CD4-positive, alpha-beta memory T cell (primary cell): ENCODE data around the gene SETBP1. TPM values are rescaled to one million over a fixed set of nuclear protein-coding genes. Genes with fewer than 3 reads are reported as not detected.
A peak's percentile ranks its signal among the peaks of the same experiment; 100 is the strongest.

Experiments used
- CTCF ChIA-PET: fragments of 350-600 bp; sonication (Branson Sonifier 250); formaldehyde crosslinking; loops from one replicate; lab custom pipeline; 2021; ENCODE audit warnings: inconsistent platforms; ENCODE audit not compliant: partially characterized antibody; lab: Charles Lee
- POLR2A ChIA-PET: fragments of 350-600 bp; sonication (Branson Sonifier 250); formaldehyde crosslinking; loops from one replicate; lab custom pipeline; 2021; ENCODE audit not compliant: partially characterized antibody; lab: Charles Lee
- DNase-seq, 5 donors: peaks; one replicate each; pipeline versions ENCODE4 v3.0.0 to v3.0.0-alpha.2; 2020 to 2022; ENCODE audit warnings: mixed read lengths in 1 of 5
- H3K27ac ChIP-seq: one replicate; pipeline ENCODE4 v1.7.0; 2013; ENCODE audit warnings: low read depth, low read length
- H3K27me3 ChIP-seq: 2 replicates; pipeline ENCODE4 v1.7.0; 2013; ENCODE audit warnings: mild to moderate bottlenecking, low read length, moderate library complexity; ENCODE audit not compliant: insufficient read depth
- H3K36me3 ChIP-seq: 2 replicates; pipeline ENCODE4 v1.7.0; 2013; ENCODE audit warnings: mild to moderate bottlenecking, low read length, moderate library complexity; ENCODE audit not compliant: insufficient read depth
- H3K4me1 ChIP-seq: 2 replicates; pipeline ENCODE4 v1.7.0; 2013; ENCODE audit warnings: mild to moderate bottlenecking, low read length, moderate library complexity; ENCODE audit not compliant: insufficient read depth
- H3K4me3 ChIP-seq, 2 donors: one replicate each; pipeline ENCODE4 v1.7.0; 2013; ENCODE audit warnings: low read length in 2 of 2, mild to moderate bottlenecking in 1 of 2
- H3K9me3 ChIP-seq, 2 donors: one replicate each; pipeline ENCODE4 v1.7.0; 2013; ENCODE audit warnings: low read length in 2 of 2, control low read depth in 1 of 2; ENCODE audit not compliant: control insufficient read depth in 1 of 2
- H3K27ac Mint-ChIP-seq, 7 donors: one replicate each; pipeline ENCODE4 v1.8.0; 2020 to 2021; ENCODE audit warnings: mixed read lengths in 7 of 7, mild to moderate bottlenecking in 6 of 7, inconsistent platforms in 3 of 7, moderate library complexity in 3 of 7
- H3K27me3 Mint-ChIP-seq, 2 donors: one replicate each; pipeline ENCODE4 v1.8.0; 2020 to 2021; ENCODE audit warnings: mixed read lengths in 2 of 2
- H3K36me3 Mint-ChIP-seq, 2 donors: one replicate each; pipeline ENCODE4 v1.8.0; 2020 to 2021; ENCODE audit warnings: mixed read lengths in 2 of 2, inconsistent platforms in 1 of 2, mild to moderate bottlenecking in 1 of 2
- H3K4me1 Mint-ChIP-seq, 4 donors: one replicate each; pipeline ENCODE4 v1.8.0; 2020 to 2021; ENCODE audit warnings: mixed read lengths in 4 of 4, mild to moderate bottlenecking in 1 of 4
- H3K4me3 Mint-ChIP-seq, 8 donors: one replicate each; pipeline ENCODE4 v1.8.0; 2020 to 2021; ENCODE audit warnings: mixed read lengths in 8 of 8, mild to moderate bottlenecking in 7 of 8, moderate library complexity in 6 of 8, inconsistent platforms in 3 of 8
- H3K9me3 Mint-ChIP-seq, 8 donors: one replicate each; pipeline ENCODE4 v1.8.0; 2020 to 2021; ENCODE audit warnings: mixed read lengths in 8 of 8, mild to moderate bottlenecking in 5 of 8, inconsistent platforms in 3 of 8, moderate library complexity in 1 of 8
- intact Hi-C: fragments of 100-400 bp; cut with micrococcal nuclease; formaldehyde crosslinking; loops from one replicate; pipeline ENCODE4 v1.15.1; 2023
- polyA plus RNA-seq, 2 donors: library from polyadenylated mRNA; unstranded; fragments of 300-500 nt; fragmentation: Illumina TruSeq; gene quantifications; one replicate each; pipeline ENCODE4 v1.2.3, GENCODE V29; 2021
- total RNA-seq, 2 experiments: library from RNA; stranded (reverse); gene quantifications; one replicate each; pipeline ENCODE4 v1.2.3, GENCODE V29; 2021

Gene SETBP1
- total and polyA plus RNA-seq, 4 experiments from 2014 or later, result 0.03 to 0.21 (median 0.09) TPM; not detected in 1

- H3K27ac Mint-ChIP-seq, result no peak overlapping the region
- Histone ChIP-seq H3K36me3 (no peaks in the 10 kb centered on the region), H3K27ac (no peak overlapping the region), H3K9me3 (no peaks in the 10 kb centered on the region), H3K4me1 (no peaks in the 10 kb centered on the region), H3K4me3 (no peak overlapping the region), H3K27me3 (no peaks in the 10 kb centered on the region)
- peaks cover 0 to 4% of the 10 kb centered on the region in 2 donors for H3K27me3 Mint-ChIP-seq
- intact Hi-C loops, result no loop called here
- H3K4me3 Mint-ChIP-seq, result no peak overlapping the region
- H3K9me3 Mint-ChIP-seq, result peaks cover 0 to 2% (median 0%) of the 10 kb centered on the region in 8 donors
- H3K4me1 Mint-ChIP-seq, result no peaks in the 10 kb centered on the region
- H3K36me3 Mint-ChIP-seq, result no peaks in the 10 kb centered on the region
- DNase-seq, result no peak
- ChIA-PET CTCF (no interaction called here), POLR2A (no interaction called here)
Observed at GRCh38 chr18:45034179-45034578, 353.5 kb downstream of the SETBP1 start.

- ChIA-PET CTCF (no interaction called here), POLR2A (no interaction called here)
- peaks cover 0 to 2% of the 10 kb centered on the region in 2 donors for H3K27me3 Mint-ChIP-seq
- no peak overlapping the region for H3K27ac Mint-ChIP-seq
- Histone ChIP-seq H3K9me3 (no peaks in the 10 kb centered on the region), H3K4me3 (no peak overlapping the region), H3K36me3 (no peaks in the 10 kb centered on the region), H3K27ac (no peak overlapping the region), H3K27me3 (no peaks in the 10 kb centered on the region), H3K4me1 (no peaks in the 10 kb centered on the region)
- DNase-seq, result no peak
- intact Hi-C loops, result no loop called here
- H3K4me3 Mint-ChIP-seq, result no peak overlapping the region
- no peaks in the 10 kb centered on the region for H3K9me3 Mint-ChIP-seq
- H3K4me1 Mint-ChIP-seq, result no peaks in the 10 kb centered on the region
- H3K36me3 Mint-ChIP-seq, result no peaks in the 10 kb centered on the region
Observed at GRCh38 chr18:45037618-45038017, 356.9 kb downstream of the SETBP1 start.

- Histone ChIP-seq H3K27me3 (no peaks in the 10 kb centered on the region), H3K27ac (no peak overlapping the region), H3K4me1 (no peaks in the 10 kb centered on the region), H3K36me3 (no peaks in the 10 kb centered on the region), H3K4me3 (no peak overlapping the region), H3K9me3 (no peaks in the 10 kb centered on the region)
- Mint-ChIP-seq H3K9me3 (no peaks in the 10 kb centered on the region), H3K36me3 (no peaks in the 10 kb centered on the region), H3K27me3 (peaks cover 0 to 2% of the 10 kb centered on the region in 2 donors), H3K4me1 (no peaks in the 10 kb centered on the region), H3K4me3 (no peak overlapping the region), H3K27ac (peak overlapping the region in 1 of 7 donors; percentile 32)
- ChIA-PET POLR2A (no interaction called here), CTCF (no interaction called here)
- no peak for DNase-seq
- intact Hi-C loops, result no loop called here
Observed at GRCh38 chr18:45039376-45039775, 358.7 kb downstream of the SETBP1 start.

- Mint-ChIP-seq H3K4me1 (no peaks in the 10 kb centered on the region), H3K36me3 (no peaks in the 10 kb centered on the region), H3K9me3 (no peaks in the 10 kb centered on the region), H3K27ac (no peak overlapping the region), H3K4me3 (no peak overlapping the region), H3K27me3 (peaks cover 0 to 2% of the 10 kb centered on the region in 2 donors)
- intact Hi-C loops, result no loop called here
- no peaks in the 10 kb centered on the region for H3K36me3 ChIP-seq
- ChIA-PET POLR2A (no interaction called here), CTCF (no interaction called here)
- no peaks in the 10 kb centered on the region for H3K9me3 ChIP-seq
- no peak overlapping the region for H3K27ac ChIP-seq
- H3K4me1 ChIP-seq, result no peaks in the 10 kb centered on the region
- H3K4me3 ChIP-seq, result no peak overlapping the region
- no peak for DNase-seq
- H3K27me3 ChIP-seq, result no peaks in the 10 kb centered on the region
Observed at GRCh38 chr18:45040879-45041278, 360.2 kb downstream of the SETBP1 start.

GRCh38 chr18:45044787-45045186, 364.1 kb downstream of the SETBP1 start:
- Mint-ChIP-seq H3K36me3 (no peaks in the 10 kb centered on the region), H3K27ac (no peak overlapping the region), H3K4me1 (no peaks in the 10 kb centered on the region), H3K9me3 (no peaks in the 10 kb centered on the region), H3K4me3 (no peak overlapping the region), H3K27me3 (no peaks in the 10 kb centered on the region)
- DNase-seq, result no peak
- ChIA-PET CTCF (no interaction called here), POLR2A (no interaction called here)
- Histone ChIP-seq H3K4me3 (no peak overlapping the region), H3K36me3 (no peaks in the 10 kb centered on the region), H3K9me3 (no peaks in the 10 kb centered on the region), H3K27me3 (no peaks in the 10 kb centered on the region), H3K27ac (no peak overlapping the region), H3K4me1 (no peaks in the 10 kb centered on the region)
- intact Hi-C loops, result no loop called here

- CTCF ChIA-PET, result no interaction called here
- POLR2A ChIA-PET, result no interaction called here
- H3K36me3 ChIP-seq, result no peaks in the 10 kb centered on the region
- Mint-ChIP-seq H3K4me3 (no peak overlapping the region), H3K4me1 (no peaks in the 10 kb centered on the region), H3K27ac (no peak overlapping the region), H3K27me3 (no peaks in the 10 kb centered on the region), H3K9me3 (no peaks in the 10 kb centered on the region), H3K36me3 (no peaks in the 10 kb centered on the region)
- no peaks in the 10 kb centered on the region for H3K27me3 ChIP-seq
- H3K27ac ChIP-seq, result no peak overlapping the region
- intact Hi-C loops, result no loop called here
- no peaks in the 10 kb centered on the region for H3K4me1 ChIP-seq
- DNase-seq, result no peak
- H3K4me3 ChIP-seq, result no peak overlapping the region
- H3K9me3 ChIP-seq, result no peaks in the 10 kb centered on the region
Observed at GRCh38 chr18:45046228-45046627, 365.5 kb downstream of the SETBP1 start.

GRCh38 chr18:45046961-45047360, 366.3 kb downstream of the SETBP1 start:
- Mint-ChIP-seq H3K27me3 (no peaks in the 10 kb centered on the region), H3K4me1 (no peaks in the 10 kb centered on the region), H3K9me3 (no peaks in the 10 kb centered on the region), H3K4me3 (no peak overlapping the region), H3K36me3 (no peaks in the 10 kb centered on the region), H3K27ac (no peak overlapping the region)
- Histone ChIP-seq H3K27ac (no peak overlapping the region), H3K4me3 (no peak overlapping the region), H3K9me3 (no peaks in the 10 kb centered on the region), H3K4me1 (no peaks in the 10 kb centered on the region), H3K27me3 (no peaks in the 10 kb centered on the region), H3K36me3 (no peaks in the 10 kb centered on the region)
- ChIA-PET POLR2A (no interaction called here), CTCF (no interaction called here)
- no peak for DNase-seq
- intact Hi-C loops, result no loop called here
